RWPE1 (cell line): ENCODE results near the gene ALOX12.

Experiments
- CTCF ChIA-PET: fragments of 350-600 bp; sonication (Branson Sonifier 250); formaldehyde crosslinking; extraction: SDS; loops from one replicate; lab custom pipeline; 2021; lab: Yijun Ruan, JAX
- POLR2A ChIA-PET: fragments of 400-600 bp; formaldehyde crosslinking; extraction: SDS; loops from one replicate; lab custom pipeline; 2020; ENCODE audit warnings: antibody characterized with exemption; ENCODE audit not compliant: low non-redundant PET; lab: Yijun Ruan, JAX
- DNase-seq: peaks from one replicate; pipeline ENCODE4 v3.0.0; 2012; ENCODE audit warnings: low spot score
- H3K27ac ChIP-seq: fragments of 450-650 bp; 2 replicates; pipeline ENCODE4 v1.5.1; 2017
- CTCF ChIP-seq: fragments of 450-650 bp; conservative IDR thresholded peaks from 2 replicates; pipeline ENCODE4 v1.5.1; 2017; ENCODE audit warnings: low read depth, mild to moderate bottlenecking

Gene ALOX12

GRCh38 chr17:7020894-7021664 is 25.2 kb downstream of the ALOX12 start:
- DNase-seq: no peak
- peak overlapping the region; percentile 37 for H3K27ac ChIP-seq
- CTCF ChIA-PET: interaction anchor here (0.6 to 1.9 kb wide), 11 partner anchors 14 to 446 kb away, joined by 3 to 16 read pairs (median 4); partner anchors contain the start of gene SLC16A13
- POLR2A ChIA-PET: interaction anchor here (0.6 kb wide), 1 partner anchor 12 kb away, joined by 3 read pairs; no protein-coding TSS in a partner anchor
- no peak for TF ChIP-seq CTCF

DNA sequence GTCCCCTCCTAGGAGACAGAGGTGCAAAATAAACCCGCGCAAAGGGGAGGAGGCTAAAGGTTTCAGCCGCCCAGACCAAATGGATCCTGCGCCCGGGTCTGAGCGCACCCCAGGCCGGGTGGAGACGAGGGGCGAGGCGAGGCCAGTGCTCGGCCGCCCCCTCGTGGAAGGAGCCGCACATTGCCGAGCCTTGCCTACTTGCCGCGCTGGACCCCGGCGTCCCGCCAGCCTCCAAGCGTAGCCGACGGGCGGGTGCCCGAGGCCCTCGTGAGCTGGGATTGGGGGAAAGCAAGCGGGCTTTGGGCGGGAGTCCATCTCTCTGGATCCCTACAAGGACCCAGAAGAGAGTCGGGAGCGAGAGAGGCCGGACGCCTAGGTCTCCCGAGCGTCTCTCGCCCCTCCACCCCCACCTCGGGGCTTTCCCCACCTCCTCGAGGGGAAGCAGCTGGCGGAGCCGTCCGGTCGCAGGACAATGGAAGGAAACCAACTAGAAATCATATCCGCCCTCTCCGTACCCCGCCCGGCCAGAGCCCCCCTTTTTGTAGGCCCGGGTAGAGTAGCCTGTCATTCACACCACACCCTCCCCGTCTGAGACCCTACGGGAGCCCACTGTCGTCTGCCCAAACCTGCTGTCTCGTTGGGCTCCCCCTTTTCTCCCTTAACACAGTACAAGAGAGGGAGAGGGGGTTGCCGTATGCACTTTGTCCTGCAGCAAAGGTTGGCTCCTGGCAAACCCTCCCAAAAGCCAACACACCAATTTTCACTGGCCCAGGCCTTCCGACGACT is 26.3 kb downstream of the ALOX12 start:
- peak overlapping the region; percentile 48 for H3K27ac ChIP-seq
- POLR2A ChIA-PET: interaction anchor here (0.6 kb wide), 1 partner anchor 262 kb away, joined by 6 read pairs; no protein-coding TSS in a partner anchor
- CTCF ChIA-PET: interaction anchor here (0.6 to 1.9 kb wide), 14 partner anchors 13 to 308 kb away, joined by 3 to 16 read pairs (median 4); partner anchors contain the start of genes ASGR2 and SLC16A13
- TF ChIP-seq CTCF: peak; percentile 94
- DNase-seq: peak; percentile 59

GRCh38 chr17:7022781-7023571 is 27.1 kb downstream of the ALOX12 start, which contains the start of gene BCL6B:
Gene BCL6B (plus strand): TSS chr17:7023050. CDS start chr17:7023672, 622 bp downstream.
- ChIA-PET CTCF (interaction anchor here (0.6 to 1.5 kb wide), 6 partner anchors 12 to 534 kb away, joined by 3 to 6 read pairs (median 4); partner anchors contain the start of gene SLC16A13), POLR2A (no interaction called here)
- DNase-seq: no peak
- H3K27ac ChIP-seq: peak within 1 kb of the TSS; percentile 48
- TF ChIP-seq CTCF: no peak

GRCh38 chr17:7023576-7024401 is 27.9 kb downstream of the ALOX12 start:
- ChIA-PET CTCF (interaction anchor here (0.6 to 1.0 kb wide), 3 partner anchors 109 to 535 kb away, joined by 3 to 4 read pairs (median 3); no protein-coding TSS in a partner anchor), POLR2A (no interaction called here)
- peak overlapping the region; percentile 48 for H3K27ac ChIP-seq
- no peak for TF ChIP-seq CTCF
- DNase-seq: peak; percentile 97

- H3K27ac ChIP-seq: peak overlapping the region; percentile 48
- POLR2A ChIA-PET: no interaction called here
- no peak for DNase-seq
- TF ChIP-seq CTCF: no peak
- CTCF ChIA-PET: interaction anchor here (0.9 kb wide), 1 partner anchor 184 kb away, joined by 3 read pairs; no protein-coding TSS in a partner anchor
These were observed 28.5 kb downstream of the ALOX12 start for GRCh38 chr17:7024402-7024785.
